Activated naive CD4-positive, alpha-beta T cell treated with anti-CD3 and anti-CD28 coated beads, Interleukin-2, amount 50 U/mL, for 16 hours (primary cell): ENCODE results near the gene OR51B5.
"Not testable (repeated sequence)": the region's sequence is repeated elsewhere in the genome, so short reads cannot be mapped to it uniquely, and the experiment has no call there.

Source experiments
- DNase-seq: peaks from one replicate; pipeline ENCODE4 v3.0.0-alpha.2; 2020

Gene OR51B5

GRCh38 chr11:5343474-5344335, at the start of gene OR51B5:
TSS of gene OR51B5 (minus strand) at chr11:5343524. CDS start at chr11:5343524, 0 bp downstream.
- DNase-seq, result no peak

- DNase-seq, result no peak
These were observed 46.9 kb upstream of the OR51B5 start for GRCh38 chr11:5390210-5390609.

- DNase-seq, result no peak
These were observed 41.0 kb upstream of the OR51B5 start for GRCh38 chr11:5384335-5384734.

GRCh38 chr11:5383576-5383975, 40.3 kb upstream of the OR51B5 start, which contains the start of gene OR51M1:
TSS of gene OR51M1 (plus strand) at chr11:5383812. CDS start at chr11:5389399, 5,587 bp downstream.
- no peak for DNase-seq

- DNase-seq, result peak; percentile 13
These were observed 37.5 kb upstream of the OR51B5 start for GRCh38 chr11:5380740-5381342.

- no peak for DNase-seq
These were observed 26.5 kb upstream of the OR51B5 start for GRCh38 chr11:5369789-5370188.

- DNase-seq, result no peak
These were observed 25.2 kb upstream of the OR51B5 start for GRCh38 chr11:5368502-5369043.

GRCh38 chr11:5367448-5368074, 24.2 kb upstream of the OR51B5 start:
- no peak for DNase-seq

GRCh38 chr11:5366856-5367255, 23.5 kb upstream of the OR51B5 start:
- DNase-seq, result no peak

GRCh38 chr11:5366365-5366764, 23.0 kb upstream of the OR51B5 start:
- not testable (repeated sequence) for DNase-seq

- no peak for DNase-seq
These were observed 20.9 kb upstream of the OR51B5 start for GRCh38 chr11:5364214-5364613.

GRCh38 chr11:5363679-5364078, 20.4 kb upstream of the OR51B5 start:
- DNase-seq, result no peak

- DNase-seq, result no peak
These were observed 18.8 kb upstream of the OR51B5 start for GRCh38 chr11:5362017-5362625.

- DNase-seq, result not testable (repeated sequence)
These were observed 12.7 kb upstream of the OR51B5 start for GRCh38 chr11:5356031-5356430.

- DNase-seq, result no peak
These were observed 7.9 kb upstream of the OR51B5 start, which contains the start of gene OR51B6 for GRCh38 chr11:5351208-5351607. TSS of gene OR51B6 (plus strand) at chr11:5351508. CDS start at chr11:5351508, 0 bp downstream.

- no peak for DNase-seq
These were observed 6.2 kb upstream of the OR51B5 start for GRCh38 chr11:5349550-5349949.

- DNase-seq, result no peak
These were observed 5.3 kb upstream of the OR51B5 start for GRCh38 chr11:5348551-5349194.

- no peak for DNase-seq
These were observed 2.5 kb upstream of the OR51B5 start for GRCh38 chr11:5345831-5346230.

GRCh38 chr11:5339771-5340322, 3.5 kb downstream of the OR51B5 start:
- no peak for DNase-seq

GRCh38 chr11:5337253-5337652, 6.1 kb downstream of the OR51B5 start:
- DNase-seq, result not testable (repeated sequence)

- DNase-seq, result no peak
These were observed 7.0 kb downstream of the OR51B5 start for GRCh38 chr11:5336331-5336730.

GRCh38 chr11:5335170-5335569, 8.2 kb downstream of the OR51B5 start:
- DNase-seq, result no peak
